ENCODE measurements around the gene SMKR1.

- TF ChIP-seq POLR2A (IDR thresholded peaks at IDR 0.05) (no peak), CTCF (IDR thresholded peaks at IDR 0.05) (no peak)
Observed at GRCh38 chr7:129522971-129523340, 20.6 kb downstream of the SMKR1 start.

Data from suprapubic skin (tissue), 3 donors.